Activated CD8-positive, alpha-beta memory T cell treated with anti-CD3 and anti-CD28 coated beads for 48 hours (primary cell): ENCODE data around the gene PRMT1.
"Not testable (repeated sequence)": the region's sequence is repeated elsewhere in the genome, so short reads cannot be mapped to it uniquely, and the experiment has no call there.

ENCODE experiments used
- DNase-seq, 3 experiments: peaks; one replicate each; pipeline ENCODE4 v3.0.0-alpha.2; 2020; ENCODE audit warnings: low read depth in 2 of 3, low spot score in 2 of 3

Gene PRMT1

DNA sequence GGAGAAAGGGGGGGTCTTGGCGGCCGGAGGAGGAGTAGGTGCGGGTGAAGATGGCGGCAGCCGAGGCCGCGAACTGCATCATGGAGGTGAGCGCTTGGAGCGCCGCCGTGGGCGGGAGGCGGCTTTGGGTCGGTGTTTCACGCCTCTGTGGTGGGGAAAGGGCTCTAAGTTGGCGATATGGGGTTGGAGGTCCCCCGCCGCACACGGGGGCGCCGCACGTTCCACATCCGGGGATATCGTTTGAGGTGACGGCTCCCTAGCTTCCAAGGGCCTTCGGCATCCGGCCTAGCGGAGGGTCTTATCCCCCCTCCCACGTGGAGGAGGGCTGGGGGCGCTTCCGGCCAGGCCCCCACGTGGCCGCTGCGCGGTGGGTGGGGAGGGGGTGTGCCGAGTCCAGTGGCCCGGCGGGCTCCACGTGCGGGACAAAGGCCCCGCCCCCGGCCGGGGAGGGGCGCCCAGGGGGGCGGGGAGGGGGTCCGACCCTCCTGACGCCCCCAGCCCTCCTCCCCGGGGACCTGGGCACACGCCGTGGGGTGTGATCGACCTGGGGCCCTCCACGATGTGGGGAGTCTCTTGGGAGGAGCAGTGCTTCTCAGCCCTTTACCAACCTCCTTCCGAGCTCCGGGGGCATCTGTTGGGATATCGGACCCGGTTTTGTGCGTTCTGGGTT, at the start of gene PRMT1:
PRMT1 (plus strand) TSS at position 41 of the 670 bp plus-strand sequence; CDS start at position 51, 10 bp downstream.
- no peak for DNase-seq

DNA sequence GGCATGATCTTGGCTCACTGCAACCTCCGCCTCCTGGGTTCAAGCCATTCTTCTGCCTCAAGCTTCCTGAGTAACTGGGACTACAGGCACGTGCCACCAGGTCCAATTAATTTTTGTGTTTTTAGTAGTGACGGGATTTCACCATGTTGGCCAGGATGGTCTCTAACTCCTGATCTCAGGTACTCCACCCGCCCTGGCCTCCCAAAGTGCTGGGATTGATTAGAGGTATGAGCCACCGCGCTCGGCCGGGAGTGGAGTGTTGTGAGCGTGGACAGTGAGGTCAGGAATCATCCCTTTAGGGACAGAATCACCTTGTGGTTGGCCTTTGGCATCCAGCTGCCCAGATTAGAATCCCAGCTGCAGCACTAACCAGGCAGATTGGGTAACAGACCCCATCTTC, 47.4 kb upstream of the PRMT1 start:
- DNase-seq, result no peak

DNA sequence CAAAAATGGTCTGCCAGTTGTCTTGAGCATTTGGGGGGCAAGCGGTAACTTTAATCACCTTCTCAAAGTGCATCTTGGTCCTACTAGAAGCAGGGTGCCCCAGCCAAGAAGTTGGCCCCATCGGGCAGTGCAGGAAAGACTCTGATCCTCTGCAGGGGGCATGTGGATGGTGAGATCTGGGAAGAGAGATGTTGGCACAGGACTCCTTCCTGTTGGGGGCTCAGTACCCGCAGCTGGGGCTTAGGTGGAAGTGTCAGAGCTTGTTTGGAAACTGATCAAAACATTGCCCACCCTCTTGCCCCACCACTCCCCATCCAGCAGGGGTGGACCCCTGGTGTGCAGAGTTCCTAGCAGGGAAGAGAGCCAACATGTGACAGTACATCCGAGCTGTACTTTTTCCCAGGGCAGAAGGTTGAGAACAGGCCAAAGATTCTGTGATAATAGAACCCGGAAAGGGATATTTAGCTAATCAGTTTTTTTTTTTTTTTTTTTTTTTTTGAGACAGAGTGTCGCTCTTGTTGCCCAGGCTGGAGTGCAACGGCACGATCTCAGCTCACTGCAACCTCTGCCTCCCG, 46.0 kb upstream of the PRMT1 start:
- DNase-seq, result no peak

GRCh38 chr19:49631610-49632192, 45.4 kb upstream of the PRMT1 start:
- DNase-seq, result no peak

DNA sequence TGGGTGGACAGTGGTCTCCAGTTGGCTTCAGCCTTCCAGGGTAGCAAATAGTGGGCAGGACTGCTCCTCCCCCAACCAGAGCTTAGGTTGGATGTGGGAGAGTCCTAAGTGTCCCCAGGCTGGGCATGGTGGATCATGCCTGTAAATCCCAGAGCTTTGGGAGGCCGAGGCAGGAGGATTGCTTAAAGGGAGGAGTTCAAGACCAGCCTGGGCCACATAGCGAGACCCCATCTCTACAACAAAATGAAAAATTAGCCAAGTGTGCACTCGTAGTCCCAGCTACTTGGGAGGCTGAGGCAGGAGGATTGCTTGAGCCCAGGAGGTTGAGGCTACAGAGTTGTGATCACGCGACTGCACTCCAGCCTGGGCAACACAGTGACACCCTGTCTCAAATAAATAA, 44.5 kb upstream of the PRMT1 start:
- no peak for DNase-seq

GRCh38 chr19:49633273-49633672, 43.8 kb upstream of the PRMT1 start:
- not testable (repeated sequence) for DNase-seq

DNA sequence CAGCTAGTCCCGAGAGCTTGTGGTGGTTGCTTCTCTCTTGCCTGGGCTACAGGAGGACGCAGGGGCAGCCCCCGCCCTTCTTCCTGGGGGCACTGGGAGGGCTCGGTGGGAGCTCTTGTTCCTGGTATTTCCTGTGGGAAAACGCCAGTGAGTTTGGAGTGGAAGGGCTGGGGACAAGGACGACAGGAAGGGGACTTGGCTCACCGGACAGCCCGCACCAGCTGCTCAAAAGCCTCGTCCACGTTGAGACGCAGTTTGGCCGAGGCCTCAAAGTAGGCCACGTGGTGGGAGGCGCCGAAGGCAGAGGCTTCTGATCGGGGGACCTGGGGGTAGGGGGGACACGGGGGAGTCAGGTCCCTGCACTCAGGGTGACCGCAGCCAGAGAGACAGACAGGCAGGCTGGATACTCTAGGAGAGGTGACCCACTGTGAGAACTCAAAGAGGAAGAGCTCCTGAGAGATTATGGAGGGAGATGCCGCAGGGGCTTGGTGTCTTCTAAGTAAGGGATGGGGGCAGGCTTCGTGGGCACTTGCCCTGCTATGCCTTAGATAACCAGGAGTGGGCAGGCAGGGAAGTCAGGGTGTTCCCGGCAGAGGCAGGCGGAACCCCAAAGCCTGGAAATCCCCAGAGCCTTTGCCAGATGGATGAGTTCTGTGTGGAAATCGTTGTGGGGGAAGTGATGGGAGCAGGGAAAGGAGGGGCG, 41.4 kb upstream of the PRMT1 start:
- no peak for DNase-seq

DNA sequence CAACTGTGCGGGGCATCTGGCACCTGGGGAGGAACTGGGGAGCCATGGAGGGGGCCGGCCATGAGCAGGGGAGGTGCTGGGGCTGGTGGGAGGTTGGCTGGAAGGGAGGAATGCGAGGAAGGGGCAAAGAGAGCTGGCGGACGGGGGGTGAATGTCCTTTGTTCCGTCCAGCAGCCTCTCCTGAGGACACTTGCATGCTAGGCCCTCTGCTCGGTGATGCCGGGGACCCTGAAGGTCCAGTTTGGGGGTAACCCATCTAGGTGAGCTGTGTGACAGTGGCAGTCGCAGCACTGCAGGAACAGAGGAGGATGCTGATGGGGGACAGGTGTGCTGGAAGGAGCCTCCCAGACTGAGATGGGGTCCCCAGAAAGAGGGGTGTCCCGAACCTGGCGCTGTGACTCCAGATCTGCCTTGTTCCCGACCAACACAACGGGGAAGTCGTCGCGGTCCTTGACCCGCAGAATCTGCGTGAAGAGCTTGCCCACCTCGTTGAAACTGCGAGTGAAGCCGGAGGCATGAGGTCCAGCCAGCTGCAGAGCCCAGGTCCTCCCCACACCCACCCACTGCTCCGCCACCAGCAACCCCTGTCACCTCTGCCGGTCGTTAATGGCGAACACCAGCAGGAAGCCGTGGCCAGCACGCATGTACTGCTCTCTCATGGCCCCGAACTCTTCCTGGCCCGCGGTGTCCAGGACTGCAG, 40.7 kb upstream of the PRMT1 start:
- no peak for DNase-seq

DNA sequence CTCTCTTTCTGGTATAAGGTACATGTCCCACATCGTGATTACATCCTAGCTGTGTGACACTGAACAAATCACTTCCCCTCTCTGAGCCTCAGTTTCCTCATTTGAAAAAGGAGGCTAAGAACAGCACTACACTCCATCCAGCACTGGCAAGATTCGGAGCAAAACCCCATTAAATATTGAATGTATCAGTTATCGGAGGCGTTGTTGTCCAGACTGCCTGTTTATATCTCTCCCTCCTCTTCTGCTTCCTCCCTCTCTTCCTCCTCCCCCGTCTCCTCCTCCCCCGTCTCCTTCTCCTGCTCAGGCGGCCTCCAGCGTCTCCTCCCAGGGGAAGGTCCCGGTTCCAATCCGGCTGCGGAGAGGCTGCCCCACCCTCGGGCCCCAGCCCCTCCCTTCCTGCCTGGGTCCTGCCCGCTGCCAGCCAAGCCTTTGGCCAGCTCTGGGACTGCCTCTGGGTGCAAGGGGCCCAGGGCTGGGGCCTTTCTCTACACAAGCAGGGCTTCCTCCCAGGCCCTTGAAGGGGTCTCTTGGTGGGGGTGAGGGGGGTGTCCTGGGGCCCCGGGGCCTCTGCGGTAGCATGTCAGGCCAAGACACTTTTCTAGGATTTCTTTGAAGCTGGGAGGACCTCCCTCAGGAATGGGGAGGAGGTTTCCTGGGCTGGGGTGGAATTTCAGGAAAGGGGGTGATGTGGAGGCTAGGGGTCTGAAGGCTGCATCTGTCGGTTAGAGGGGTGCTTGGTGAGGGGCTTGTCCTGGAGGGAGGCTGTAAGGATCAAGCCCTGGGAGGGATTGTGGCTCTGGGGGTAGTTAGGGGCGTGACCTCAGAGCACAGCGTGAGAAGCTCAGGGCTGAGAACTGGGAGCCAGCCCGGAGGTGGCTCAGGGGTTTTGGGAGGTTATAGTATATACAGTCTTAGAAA, 39.0 kb upstream of the PRMT1 start:
- no peak for DNase-seq

GRCh38 chr19:49639401-49640112, 37.5 kb upstream of the PRMT1 start:
- no peak for DNase-seq

DNA sequence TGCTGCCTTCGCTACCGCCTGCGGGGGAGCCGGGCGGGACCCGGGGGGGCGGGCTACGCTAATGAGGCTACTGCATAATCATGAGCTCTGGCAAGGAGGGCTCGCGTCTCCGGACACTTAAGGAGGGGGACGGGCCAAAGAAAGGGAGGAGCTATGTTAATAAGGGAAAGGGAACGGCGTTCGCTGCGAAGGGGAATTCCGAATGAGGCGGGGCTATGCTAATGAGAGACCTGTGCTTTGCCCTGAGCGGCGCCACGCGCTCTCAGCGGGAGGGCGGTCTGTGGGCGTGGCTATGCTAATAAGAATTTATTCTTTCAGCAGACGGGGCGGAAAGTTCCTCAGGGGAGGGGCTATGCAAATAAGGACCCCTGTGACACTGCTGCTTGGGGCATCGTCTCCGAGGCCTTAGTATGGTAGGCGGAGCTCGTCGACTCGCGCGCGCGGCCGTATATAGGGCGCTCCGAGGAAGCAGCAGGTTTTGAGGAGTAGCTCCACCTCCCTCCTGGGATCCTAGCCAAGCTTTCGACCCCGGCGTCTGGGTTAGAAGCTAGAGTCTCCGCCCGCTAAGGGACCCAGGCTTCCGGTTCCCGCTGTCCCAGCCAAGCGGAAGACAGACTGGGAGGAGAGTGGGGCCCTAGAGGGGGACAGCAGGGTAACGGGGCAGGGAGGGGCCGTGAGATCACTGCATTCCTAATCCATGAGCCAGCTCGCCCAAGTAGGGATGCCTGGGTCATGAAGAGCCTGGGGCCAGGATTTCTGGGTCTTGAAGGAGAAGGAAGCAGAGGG, 36.8 kb upstream of the PRMT1 start, which contains the start of gene RRAS:
RRAS (minus strand) TSS at position 31 of the 786 bp plus-strand sequence. CDS start 45 bp downstream, outside the sequence.
- DNase-seq, result peak; percentile 98

GRCh38 chr19:49641688-49642491, 35.2 kb upstream of the PRMT1 start, which contains the start of gene SCAF1:
Gene SCAF1 (plus strand): TSS chr19:49642209. CDS start chr19:49645027, 2,818 bp downstream.
- peak; percentile 93 to 100 (median 94) for DNase-seq

- no peak for DNase-seq
Observed at GRCh38 chr19:49642492-49643035, 34.5 kb upstream of the PRMT1 start.

- DNase-seq, result no peak
Observed at GRCh38 chr19:49643466-49643865, 33.6 kb upstream of the PRMT1 start.

DNA sequence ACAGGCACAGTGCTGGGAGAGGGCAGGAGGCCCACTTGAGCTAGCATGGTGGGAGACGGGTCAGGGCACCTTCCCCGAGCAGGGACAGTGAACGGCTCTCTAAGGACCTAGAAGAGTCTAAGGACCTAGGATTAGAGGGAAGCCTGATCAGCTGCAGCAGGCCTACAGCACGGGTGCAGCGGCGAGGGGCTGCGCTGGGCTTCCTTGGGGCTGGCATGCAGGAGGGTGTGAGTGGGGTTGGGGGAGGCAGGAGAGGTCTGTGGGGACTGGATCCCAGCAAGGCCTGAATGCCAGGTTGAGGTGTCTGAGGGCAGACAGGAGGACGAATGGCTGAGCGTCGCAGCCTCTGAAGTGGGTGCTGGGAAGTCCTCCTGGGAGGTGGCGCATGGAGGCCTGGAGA, 31.5 kb upstream of the PRMT1 start:
- DNase-seq, result no peak

DNA sequence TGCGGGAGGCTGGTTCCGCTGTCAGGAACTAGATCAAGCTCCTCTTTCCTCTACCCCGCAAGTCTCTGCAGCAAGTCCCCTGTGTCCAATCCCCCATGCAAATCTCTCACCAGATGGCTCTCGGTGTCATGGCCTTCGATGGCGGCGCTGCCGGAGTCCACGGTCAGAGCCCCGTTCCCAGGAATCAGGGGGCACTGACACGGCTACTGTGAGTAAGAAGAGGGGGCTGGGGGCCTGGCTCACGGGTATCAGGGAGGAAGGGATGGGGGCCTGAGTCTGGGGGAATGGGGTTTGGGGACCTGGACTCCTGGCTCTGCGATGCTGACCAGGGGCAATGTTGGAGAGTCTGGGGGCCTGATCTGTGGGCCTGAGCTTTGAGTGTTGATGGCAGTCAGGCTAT, 31.1 kb upstream of the PRMT1 start:
- no peak for DNase-seq

- DNase-seq, result no peak
Observed at GRCh38 chr19:49646586-49646985, 30.5 kb upstream of the PRMT1 start.
